ENCODE results near the gene SBSN. TPM values are rescaled to one million over a fixed set of nuclear protein-coding genes. Genes with fewer than 3 reads are reported as not detected.

SBSN gene
- total RNA-seq, 2 experiments from 2014 or later, result not detected

- Histone ChIP-seq H3K4me2 (ENCODE audit: low read length) (no peak overlapping the region), H2AFZ (ENCODE audit: low read length) (no peak overlapping the region), H3K79me2 (ENCODE audit: insufficient read depth, low read depth, low read length) (no peaks in the 10 kb centered on the region), H4K20me1 (ENCODE audit: insufficient read depth, low read length) (no peaks in the 10 kb centered on the region), H3K4me3 (ENCODE audit: low read depth, low read length, poor library complexity, severe bottlenecking) (no peak overlapping the region), H3K4me1 (ENCODE audit: insufficient read depth, low read length, poor library complexity, severe bottlenecking) (peaks cover 18% of the 10 kb centered on the region), H3K9me2 (ENCODE audit: insufficient read depth, low read length) (no peaks in the 10 kb centered on the region), H3K27ac (ENCODE audit: low read depth, low read length, poor library complexity, severe bottlenecking) (no peak overlapping the region), H3K36me3 (ENCODE audit: insufficient read depth, low read length) (no peaks in the 10 kb centered on the region), H3K9me3 (ENCODE audit: low read length) (no peaks in the 10 kb centered on the region)
- DNase-seq (ENCODE audit: low spot score), result no peak
- intact Hi-C loops (cut with micrococcal nuclease; ENCODE audit: unreplicated experiment), result loop anchor here (5.0 kb wide), 1 partner anchor 71 kb away; the partner anchor contains the start of gene RBM42
- ChIA-PET CTCF (ENCODE audit: unreplicated experiment) (interaction anchor here (0.5 kb wide), 1 partner anchor 137 kb away, joined by 5 read pairs; no protein-coding TSS in a partner anchor), POLR2A (no interaction called here)
- BruUV-seq (replicated peaks), result no TSS peak
- no peak; the same call in 1 of the 2 replicates for TF ChIP-seq CTCF (conservative IDR thresholded peaks at IDR 0.05; ENCODE audit: low read length)
- no peak for TF ChIP-seq EZH2phosphoT487 (IDR thresholded peaks at IDR 0.05; ENCODE audit: borderline replicate concordance, low read depth, low read length)
These were observed 28.0 kb upstream of the SBSN start for GRCh38 chr19:35556025-35556590.

GRCh38 chr19:35555301-35556005, 27.3 kb upstream of the SBSN start:
- peak; percentile 51 for DNase-seq (ENCODE audit: low spot score)
- Histone ChIP-seq H3K4me3 (ENCODE audit: low read depth, low read length, poor library complexity, severe bottlenecking) (no peak overlapping the region), H3K79me2 (ENCODE audit: insufficient read depth, low read depth, low read length) (no peaks in the 10 kb centered on the region), H3K4me2 (ENCODE audit: low read length) (no peak overlapping the region), H4K20me1 (ENCODE audit: insufficient read depth, low read length) (no peaks in the 10 kb centered on the region), H3K36me3 (ENCODE audit: insufficient read depth, low read length) (no peaks in the 10 kb centered on the region), H3K27ac (ENCODE audit: low read depth, low read length, poor library complexity, severe bottlenecking) (no peak overlapping the region), H2AFZ (ENCODE audit: low read length) (no peak overlapping the region), H3K9me3 (ENCODE audit: low read length) (no peaks in the 10 kb centered on the region), H3K4me1 (ENCODE audit: insufficient read depth, low read length, poor library complexity, severe bottlenecking) (peaks cover 18% of the 10 kb centered on the region), H3K9me2 (ENCODE audit: insufficient read depth, low read length) (no peaks in the 10 kb centered on the region)
- CTCF ChIA-PET (ENCODE audit: unreplicated experiment), result no interaction called here
- TF ChIP-seq EZH2phosphoT487 (IDR thresholded peaks at IDR 0.05; ENCODE audit: borderline replicate concordance, low read depth, low read length), result no peak
- peak; percentile 66 for TF ChIP-seq CTCF (conservative IDR thresholded peaks at IDR 0.05; ENCODE audit: low read length)
- BruUV-seq (replicated peaks), result no TSS peak
- POLR2A ChIA-PET, result no interaction called here
- intact Hi-C loops (cut with micrococcal nuclease; ENCODE audit: unreplicated experiment), result loop anchor here (5.0 kb wide), 1 partner anchor 72 kb away; the partner anchor contains the start of gene RBM42

GRCh38 chr19:35554076-35554475, 26.0 kb upstream of the SBSN start:
- BruUV-seq (replicated peaks), result no TSS peak

More at GRCh38 chr19:35554076-35554475, 26.0 kb upstream of the SBSN start:
- no peak overlapping the region for H3K27ac ChIP-seq (ENCODE audit: low read depth, low read length, poor library complexity, severe bottlenecking)
- H3K4me2 ChIP-seq (ENCODE audit: low read length), result no peak overlapping the region
- H3K4me1 ChIP-seq (ENCODE audit: insufficient read depth, low read length, poor library complexity, severe bottlenecking), result peaks cover 13% of the 10 kb centered on the region
- no peaks in the 10 kb centered on the region for H3K9me3 ChIP-seq (ENCODE audit: low read length)
- H3K9me2 ChIP-seq (ENCODE audit: insufficient read depth, low read length), result no peaks in the 10 kb centered on the region
- no peak overlapping the region for H3K4me3 ChIP-seq (ENCODE audit: low read depth, low read length, poor library complexity, severe bottlenecking)
- no peaks in the 10 kb centered on the region for H3K36me3 ChIP-seq (ENCODE audit: insufficient read depth, low read length)
- DNase-seq (ENCODE audit: low spot score), result no peak
- ChIA-PET CTCF (ENCODE audit: unreplicated experiment) (no interaction called here), POLR2A (no interaction called here)
- TF ChIP-seq EZH2phosphoT487 (IDR thresholded peaks at IDR 0.05; ENCODE audit: borderline replicate concordance, low read depth, low read length), result no peak
- no peak for TF ChIP-seq CTCF (conservative IDR thresholded peaks at IDR 0.05; ENCODE audit: low read length)
- no peak overlapping the region for H2AFZ ChIP-seq (ENCODE audit: low read length)
- H3K79me2 ChIP-seq (ENCODE audit: insufficient read depth, low read depth, low read length), result no peaks in the 10 kb centered on the region
- intact Hi-C loops (cut with micrococcal nuclease; ENCODE audit: unreplicated experiment), result no loop called here
- no peaks in the 10 kb centered on the region for H4K20me1 ChIP-seq (ENCODE audit: insufficient read depth, low read length)
